Mesendoderm (in vitro differentiated cells): ENCODE measurements around the gene TMC1.
A peak's percentile ranks its signal among the peaks of the same experiment; 100 is the strongest.
"Not testable (repeated sequence)": the region's sequence is repeated elsewhere in the genome, so short reads cannot be mapped to it uniquely, and the experiment has no call there.

ENCODE experiments used
- DNase-seq: peaks from one replicate; pipeline ENCODE4 v3.0.0; 2013
- H2AK5ac ChIP-seq: 2 replicates; pipeline ENCODE4 v1.6.1; 2013; ENCODE audit warnings: low read length, inconsistent platforms
- H2BK120ac ChIP-seq: 2 replicates; pipeline ENCODE4 v1.6.1; 2013; ENCODE audit warnings: low read depth, mild to moderate bottlenecking, low read length, moderate library complexity, mixed read lengths
- H2BK15ac ChIP-seq: replicated peaks from 2 replicates; pipeline ENCODE4 v1.6.1; 2013; ENCODE audit warnings: low read depth, mild to moderate bottlenecking, moderate library complexity
- H2BK5ac ChIP-seq: 2 replicates; pipeline ENCODE4 v1.6.1; 2013; ENCODE audit warnings: low read length, inconsistent platforms
- H3K18ac ChIP-seq: 2 replicates; pipeline ENCODE4 v1.6.1; 2013; ENCODE audit warnings: mild to moderate bottlenecking, low read length, mixed read lengths
- H3K23ac ChIP-seq: one replicate; pipeline ENCODE4 v1.6.1; 2013; ENCODE audit warnings: low read length
- H3K27ac ChIP-seq: 2 replicates; pipeline ENCODE4 v1.5.1; 2013; ENCODE audit warnings: low read depth, mild to moderate bottlenecking, inconsistent platforms, low read length, moderate library complexity
- H3K27me3 ChIP-seq: 2 replicates; pipeline ENCODE4 v1.6.1; 2013; ENCODE audit warnings: low read length, control low read depth, mild to moderate bottlenecking, inconsistent platforms; ENCODE audit not compliant: insufficient read depth, poor library complexity
- H3K36me3 ChIP-seq: 2 replicates; pipeline ENCODE4 v1.6.1; 2013; ENCODE audit warnings: low read length, inconsistent platforms; ENCODE audit not compliant: control insufficient read depth, insufficient read depth
- H3K4ac ChIP-seq: one replicate; pipeline ENCODE4 v1.6.1; 2013; ENCODE audit warnings: low read depth, mild to moderate bottlenecking, low read length, moderate library complexity
- H3K4me1 ChIP-seq: 2 replicates; pipeline ENCODE4 v1.6.1; 2013; ENCODE audit warnings: low read depth, low read length, inconsistent platforms; ENCODE audit not compliant: control insufficient read depth
- H3K4me2 ChIP-seq: 2 replicates; pipeline ENCODE4 v1.6.1; 2013; ENCODE audit warnings: low read length
- H3K4me3 ChIP-seq: 2 replicates; pipeline ENCODE4 v1.5.1; 2013; ENCODE audit warnings: mild to moderate bottlenecking, low read length
- H3K56ac ChIP-seq: one replicate; pipeline ENCODE4 v1.6.1; 2013; ENCODE audit warnings: low read length
- H3K79me1 ChIP-seq: 2 replicates; pipeline ENCODE4 v1.6.1; 2013; ENCODE audit warnings: low read length, inconsistent platforms
- H3K79me2 ChIP-seq: 2 replicates; pipeline ENCODE4 v1.6.1; 2013; ENCODE audit warnings: mild to moderate bottlenecking, low read length; ENCODE audit not compliant: control insufficient read depth, insufficient read depth
- H3K9ac ChIP-seq: 2 replicates; pipeline ENCODE4 v1.6.1; 2013; ENCODE audit warnings: low read length, inconsistent platforms
- H4K5ac ChIP-seq: one replicate; pipeline ENCODE4 v1.6.1; 2013; ENCODE audit warnings: low read length
- H4K8ac ChIP-seq: one replicate; pipeline ENCODE4 v1.6.1; 2013; ENCODE audit warnings: low read depth, mild to moderate bottlenecking, control low read depth, low read length, moderate library complexity
- WGBS: extraction: QIAGEN DNeasy Blood & Tissue Kit; methylation state at CpG from one replicate; pipeline ENCODE4 v1.1.7; 2013; ENCODE audit warnings: low lambda C conversion rate, missing lambda C conversion rate; ENCODE audit not compliant: insufficient coverage; ENCODE audit errors: extremely low coverage; 5-methylcytosine and 5-hydroxymethylcytosine counted together

The TMC1 gene

GRCh38 chr9:72477930-72478518, 43.4 kb upstream of the TMC1 start:
- no peak overlapping the region for H4K8ac ChIP-seq
- no peak overlapping the region for H2BK15ac ChIP-seq
- no peak overlapping the region for H3K23ac ChIP-seq
- no CpG with 5 or more reads among the region's 4 CpGs for WGBS
- no peaks in the 10 kb centered on the region for H3K79me1 ChIP-seq
- H2BK5ac ChIP-seq, result no peak overlapping the region
- no peak overlapping the region for H3K9ac ChIP-seq
- no peak overlapping the region for H2AK5ac ChIP-seq
- no peak overlapping the region for H4K5ac ChIP-seq
- H3K79me2 ChIP-seq, result no peaks in the 10 kb centered on the region
- H3K27me3 ChIP-seq, result no peaks in the 10 kb centered on the region
- H3K18ac ChIP-seq, result no peak overlapping the region
- H3K36me3 ChIP-seq, result no peaks in the 10 kb centered on the region
- H3K27ac ChIP-seq, result no peak overlapping the region
- H3K4me2 ChIP-seq, result no peak overlapping the region
- H3K4ac ChIP-seq, result no peak overlapping the region
- H3K4me3 ChIP-seq, result no peak overlapping the region
- no peaks in the 10 kb centered on the region for H3K4me1 ChIP-seq
- DNase-seq, result peak; percentile 89
- H3K56ac ChIP-seq, result no peak overlapping the region
- H2BK120ac ChIP-seq, result no peak overlapping the region

DNA sequence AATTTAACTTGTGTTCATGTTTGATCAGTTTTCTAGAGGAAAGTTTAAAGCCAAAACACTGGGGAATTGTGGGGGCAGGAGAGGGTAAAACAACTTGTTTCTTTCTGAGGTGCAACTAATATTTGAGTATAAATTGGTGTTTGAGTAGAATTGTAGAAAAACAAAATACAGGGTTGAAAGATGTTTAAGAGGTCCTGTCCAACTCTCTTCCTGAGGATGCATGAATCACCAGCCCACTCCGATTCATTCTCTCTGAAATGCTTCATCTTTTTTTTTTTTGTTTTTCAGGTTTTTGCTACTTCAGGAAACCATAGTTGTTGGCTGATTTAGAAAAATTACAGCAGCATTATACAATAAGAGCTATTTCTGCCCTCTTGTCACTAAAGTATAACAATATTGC, 42.4 kb upstream of the TMC1 start:
- H2BK15ac ChIP-seq, result no peak overlapping the region
- H4K5ac ChIP-seq, result no peak overlapping the region
- no peaks in the 10 kb centered on the region for H3K79me1 ChIP-seq
- H3K56ac ChIP-seq, result no peak overlapping the region
- no peak overlapping the region for H3K4me2 ChIP-seq
- WGBS, result no CpG with 5 or more reads among the region's 1 CpG
- DNase-seq, result no peak
- H3K27me3 ChIP-seq, result no peaks in the 10 kb centered on the region
- H3K18ac ChIP-seq, result no peak overlapping the region
- H3K23ac ChIP-seq, result no peak overlapping the region
- H3K79me2 ChIP-seq, result no peaks in the 10 kb centered on the region
- H2BK120ac ChIP-seq, result no peak overlapping the region
- no peak overlapping the region for H3K4me3 ChIP-seq
- no peaks in the 10 kb centered on the region for H3K4me1 ChIP-seq
- H3K27ac ChIP-seq, result no peak overlapping the region
- no peak overlapping the region for H3K4ac ChIP-seq
- H4K8ac ChIP-seq, result no peak overlapping the region
- no peak overlapping the region for H3K9ac ChIP-seq
- no peak overlapping the region for H2AK5ac ChIP-seq
- no peak overlapping the region for H2BK5ac ChIP-seq
- no peaks in the 10 kb centered on the region for H3K36me3 ChIP-seq

GRCh38 chr9:72480261-72480660, 41.1 kb upstream of the TMC1 start:
- not testable (repeated sequence) for H2BK5ac ChIP-seq, H2AK5ac ChIP-seq, H3K27ac ChIP-seq, H4K8ac ChIP-seq, H3K4me2 ChIP-seq, H3K56ac ChIP-seq, H3K36me3 ChIP-seq, H3K79me1 ChIP-seq, H3K23ac ChIP-seq, DNase-seq, H2BK15ac ChIP-seq, H3K79me2 ChIP-seq, H3K27me3 ChIP-seq, H3K4me1 ChIP-seq, H4K5ac ChIP-seq, H3K9ac ChIP-seq, H2BK120ac ChIP-seq, H3K4ac ChIP-seq, H3K4me3 ChIP-seq, H3K18ac ChIP-seq
- no CpG with 5 or more reads among the region's 25 CpGs for WGBS

- Histone ChIP-seq H3K27me3 (no peaks in the 10 kb centered on the region), H4K5ac (no peak overlapping the region), H4K8ac (no peak overlapping the region), H3K79me1 (no peaks in the 10 kb centered on the region), H3K27ac (no peak overlapping the region), H3K79me2 (no peaks in the 10 kb centered on the region), H3K36me3 (no peaks in the 10 kb centered on the region), H3K23ac (no peak overlapping the region), H3K56ac (no peak overlapping the region), H3K9ac (no peak overlapping the region), H2AK5ac (no peak overlapping the region), H2BK15ac (no peak overlapping the region), H3K4me3 (no peak overlapping the region), H2BK5ac (no peak overlapping the region), H2BK120ac (no peak overlapping the region), H3K18ac (no peak overlapping the region), H3K4me1 (no peaks in the 10 kb centered on the region), H3K4me2 (no peak overlapping the region), H3K4ac (no peak overlapping the region)
- WGBS, result no CpG with 5 or more reads among the region's 1 CpG
- DNase-seq, result no peak
Measured at GRCh38 chr9:72480921-72481320, 40.5 kb upstream of the TMC1 start.

- DNase-seq, result no peak
- Histone ChIP-seq H3K27ac (no peak overlapping the region), H2BK15ac (no peak overlapping the region), H3K79me2 (no peaks in the 10 kb centered on the region), H3K27me3 (no peaks in the 10 kb centered on the region), H2BK120ac (no peak overlapping the region), H3K4ac (no peak overlapping the region), H3K4me2 (no peak overlapping the region), H3K79me1 (no peaks in the 10 kb centered on the region), H2AK5ac (no peak overlapping the region), H3K36me3 (no peaks in the 10 kb centered on the region), H3K4me1 (no peaks in the 10 kb centered on the region), H4K5ac (no peak overlapping the region), H2BK5ac (no peak overlapping the region), H3K4me3 (no peak overlapping the region), H3K56ac (no peak overlapping the region), H3K18ac (no peak overlapping the region), H3K9ac (no peak overlapping the region), H3K23ac (no peak overlapping the region), H4K8ac (no peak overlapping the region)
- WGBS, result no CpG with 5 or more reads among the region's 3 CpGs
Measured at GRCh38 chr9:72485821-72486593, 35.4 kb upstream of the TMC1 start.

DNA sequence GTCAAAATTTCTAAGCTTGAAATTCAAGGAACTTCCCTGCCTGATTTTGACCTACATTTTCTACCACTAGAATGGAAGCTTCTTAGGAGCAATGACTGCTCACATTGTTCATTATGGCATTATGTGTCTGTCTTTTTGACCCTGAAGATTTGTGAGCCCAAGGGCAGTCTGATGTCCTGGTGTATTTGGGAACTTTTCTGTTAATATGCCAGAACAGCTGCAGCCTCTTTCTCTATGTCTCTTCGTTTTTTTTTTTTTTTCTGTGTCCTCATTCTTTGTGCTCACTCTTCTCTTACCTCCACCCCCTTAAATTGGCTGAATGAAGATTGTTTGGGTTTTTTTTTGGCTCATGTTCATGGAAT, 34.8 kb upstream of the TMC1 start:
- Histone ChIP-seq H3K27ac (no peak overlapping the region), H2BK5ac (no peak overlapping the region), H3K23ac (no peak overlapping the region), H3K4me3 (no peak overlapping the region), H3K9ac (no peak overlapping the region), H4K5ac (no peak overlapping the region), H3K4me2 (no peak overlapping the region), H2BK120ac (no peak overlapping the region), H3K4ac (no peak overlapping the region), H3K36me3 (no peaks in the 10 kb centered on the region), H3K27me3 (no peaks in the 10 kb centered on the region), H3K18ac (no peak overlapping the region), H4K8ac (no peak overlapping the region), H3K4me1 (no peaks in the 10 kb centered on the region), H3K79me1 (no peaks in the 10 kb centered on the region), H2BK15ac (no peak overlapping the region), H3K56ac (no peak overlapping the region), H3K79me2 (no peaks in the 10 kb centered on the region), H2AK5ac (no peak overlapping the region)
- WGBS, result no CpG with 5 or more reads among the region's 1 CpG
- DNase-seq, result no peak
